HepG2 (cell line): ENCODE results near the gene KCNK15. TPM values are rescaled to one million over a fixed set of nuclear protein-coding genes. Genes with fewer than 3 reads are reported as not detected.

ENCODE experiments used
- HNRNPH1 ChIP-seq: fragments of 200-400 bp; formaldehyde crosslinking; optimal IDR thresholded peaks from 2 replicates; pipeline ENCODE3; 2017; ENCODE audit warnings: mild to moderate bottlenecking, low read depth, low read length
- MIER3 ChIP-seq: IDR thresholded peaks from 2 replicates; pipeline ENCODE4 v1.6.1; 2016; ENCODE audit warnings: missing compliant biosample characterization, borderline replicate concordance
- NFE2L1 ChIP-seq: sonication (generic); formaldehyde crosslinking; IDR thresholded peaks from 2 replicates; pipeline ENCODE4 v1.4.0; 2020; ENCODE audit warnings: missing genetic modification reagents, mild to moderate bottlenecking, borderline replicate concordance
- NR3C1 ChIP-seq: sonication (generic); formaldehyde crosslinking; IDR thresholded peaks from 2 replicates; pipeline ENCODE4 v1.4.0; 2020; ENCODE audit warnings: missing genetic modification reagents
- SMAD1 ChIP-seq: sonication (generic); formaldehyde crosslinking; IDR thresholded peaks from 2 replicates; pipeline ENCODE4 v1.4.0; 2020; ENCODE audit warnings: missing genetic modification reagents, low read depth, mild to moderate bottlenecking, borderline replicate concordance
- TBL1XR1 ChIP-seq: fragments of 150-350 bp; IDR thresholded peaks from 2 replicates; pipeline ENCODE4 v1.6.1; 2014; ENCODE audit warnings: borderline replicate concordance, low read length; ENCODE audit not compliant: partially characterized antibody
- ZFP62 ChIP-seq: sonication (generic); formaldehyde crosslinking; IDR thresholded peaks from 2 replicates; pipeline ENCODE4 v1.4.0; 2020; ENCODE audit warnings: missing genetic modification reagents
- polyA plus RNA-seq, 8 experiments: library from polyadenylated mRNA; depleted of rRNA in 3 of 8; stranded (reverse) in 7 of 8; unstranded in 1 of 8; fragments of >200 nt; fragmentation: Illumina TruSeq in 4 of 8; extraction: Trizol in 4 of 8; gene quantifications; 2 replicates each; pipeline versions ENCODE4 v1.2.1 to v1.2.3, GENCODE V29; 2011 to 2016; ENCODE audit warnings: low read depth in 4 of 8, missing spikeins in 1 of 8, mixed read lengths in 1 of 8; ENCODE audit not compliant: insufficient read depth in 1 of 8
- total RNA-seq, 5 experiments: library from RNA; depleted of rRNA; stranded (reverse); fragments of >200 nt; fragmentation: Illumina TruSeq; extraction: Trizol; gene quantifications; 2 replicates each; pipeline ENCODE4 v1.2.3, GENCODE V29; 2016; ENCODE audit warnings: low read depth in 1 of 5
- TF ChIP-seq, protein P1 (sequence below), 2 experiments: fragments of 450-650 bp in 1 of 2; sonication (generic) in 1 of 2; formaldehyde crosslinking in 1 of 2; IDR thresholded peaks; 2 replicates each; pipeline versions ENCODE4 v1.6.1 to v1.8.0; 2016 to 2022; ENCODE audit warnings: antibody characterized with exemption in 1 of 2, mild to moderate bottlenecking in 1 of 2, missing genetic modification reagents in 1 of 2
- TF ChIP-seq, protein P2 (sequence below): sonication (generic); formaldehyde crosslinking; IDR thresholded peaks from 2 replicates; pipeline ENCODE4 v1.4.0; 2020; ENCODE audit warnings: missing genetic modification reagents, borderline replicate concordance
- TF ChIP-seq, protein P3 (sequence below): sonication (generic); formaldehyde crosslinking; IDR thresholded peaks from 2 replicates; pipeline ENCODE4; 2020; ENCODE audit warnings: missing genetic modification reagents, mild to moderate bottlenecking, borderline replicate concordance

The KCNK15 gene
- total and polyA plus RNA-seq, 2 of the 13 experiments (the other 11 are each of a cell fraction or from before 2014, with no cell fraction given): 0.03 TPM; not detected in 1

DNA sequence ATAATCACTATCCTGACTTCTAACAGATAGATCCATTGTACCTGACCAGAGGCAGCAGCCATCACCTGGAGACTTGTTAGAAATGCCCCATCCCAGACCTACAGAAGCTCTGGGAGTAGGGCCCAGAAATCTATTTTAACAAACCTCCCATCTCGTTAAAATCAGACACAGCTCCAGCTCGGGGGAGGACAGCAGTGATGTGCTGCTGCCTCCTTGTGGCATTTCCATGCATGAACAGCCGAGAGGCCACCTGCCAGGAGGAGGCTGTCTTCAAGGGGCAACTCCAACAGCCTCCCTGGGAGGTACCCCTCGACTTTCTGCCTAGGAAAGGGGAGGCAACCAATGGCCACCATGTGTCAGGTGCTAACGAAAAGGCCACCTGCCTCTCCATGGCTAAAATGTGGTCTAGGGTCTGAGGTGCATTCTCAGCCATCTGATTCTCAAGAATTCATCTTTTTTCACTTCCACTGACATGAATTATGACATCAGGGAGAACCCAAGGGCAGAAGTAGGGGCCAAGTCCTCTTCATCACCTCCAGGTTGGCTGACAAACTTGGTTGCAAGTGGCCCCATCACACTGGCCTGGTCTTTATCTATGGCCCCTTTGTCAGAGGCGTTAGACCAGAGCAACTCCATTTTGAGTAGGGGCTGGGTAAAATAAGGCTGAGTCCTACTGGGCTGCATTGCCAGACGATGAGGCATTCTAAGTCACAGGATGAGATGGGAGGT lies 12.2 kb upstream of the KCNK15 start (continued):
- TF ChIP-seq, protein P1, sequence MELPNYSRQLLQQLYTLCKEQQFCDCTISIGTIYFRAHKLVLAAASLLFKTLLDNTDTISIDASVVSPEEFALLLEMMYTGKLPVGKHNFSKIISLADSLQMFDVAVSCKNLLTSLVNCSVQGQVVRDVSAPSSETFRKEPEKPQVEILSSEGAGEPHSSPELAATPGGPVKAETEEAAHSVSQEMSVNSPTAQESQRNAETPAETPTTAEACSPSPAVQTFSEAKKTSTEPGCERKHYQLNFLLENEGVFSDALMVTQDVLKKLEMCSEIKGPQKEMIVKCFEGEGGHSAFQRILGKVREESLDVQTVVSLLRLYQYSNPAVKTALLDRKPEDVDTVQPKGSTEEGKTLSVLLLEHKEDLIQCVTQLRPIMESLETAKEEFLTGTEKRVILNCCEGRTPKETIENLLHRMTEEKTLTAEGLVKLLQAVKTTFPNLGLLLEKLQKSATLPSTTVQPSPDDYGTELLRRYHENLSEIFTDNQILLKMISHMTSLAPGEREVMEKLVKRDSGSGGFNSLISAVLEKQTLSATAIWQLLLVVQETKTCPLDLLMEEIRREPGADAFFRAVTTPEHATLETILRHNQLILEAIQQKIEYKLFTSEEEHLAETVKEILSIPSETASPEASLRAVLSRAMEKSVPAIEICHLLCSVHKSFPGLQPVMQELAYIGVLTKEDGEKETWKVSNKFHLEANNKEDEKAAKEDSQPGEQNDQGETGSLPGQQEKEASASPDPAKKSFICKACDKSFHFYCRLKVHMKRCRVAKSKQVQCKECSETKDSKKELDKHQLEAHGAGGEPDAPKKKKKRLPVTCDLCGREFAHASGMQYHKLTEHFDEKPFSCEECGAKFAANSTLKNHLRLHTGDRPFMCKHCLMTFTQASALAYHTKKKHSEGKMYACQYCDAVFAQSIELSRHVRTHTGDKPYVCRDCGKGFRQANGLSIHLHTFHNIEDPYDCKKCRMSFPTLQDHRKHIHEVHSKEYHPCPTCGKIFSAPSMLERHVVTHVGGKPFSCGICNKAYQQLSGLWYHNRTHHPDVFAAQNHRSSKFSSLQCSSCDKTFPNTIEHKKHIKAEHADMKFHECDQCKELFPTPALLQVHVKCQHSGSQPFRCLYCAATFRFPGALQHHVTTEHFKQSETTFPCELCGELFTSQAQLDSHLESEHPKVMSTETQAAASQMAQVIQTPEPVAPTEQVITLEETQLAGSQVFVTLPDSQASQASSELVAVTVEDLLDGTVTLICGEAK (IDR thresholded peaks at IDR 0.05): no peak
- TF ChIP-seq, protein P1 (CRISPR knock-in tag; IDR thresholded peaks at IDR 0.05): no peak
- TF ChIP-seq, protein P2, sequence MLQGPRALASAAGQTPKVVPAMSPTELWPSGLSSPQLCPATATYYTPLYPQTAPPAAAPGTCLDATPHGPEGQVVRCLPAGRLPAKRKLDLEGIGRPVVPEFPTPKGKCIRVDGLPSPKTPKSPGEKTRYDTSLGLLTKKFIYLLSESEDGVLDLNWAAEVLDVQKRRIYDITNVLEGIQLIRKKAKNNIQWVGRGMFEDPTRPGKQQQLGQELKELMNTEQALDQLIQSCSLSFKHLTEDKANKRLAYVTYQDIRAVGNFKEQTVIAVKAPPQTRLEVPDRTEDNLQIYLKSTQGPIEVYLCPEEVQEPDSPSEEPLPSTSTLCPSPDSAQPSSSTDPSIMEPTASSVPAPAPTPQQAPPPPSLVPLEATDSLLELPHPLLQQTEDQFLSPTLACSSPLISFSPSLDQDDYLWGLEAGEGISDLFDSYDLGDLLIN (CRISPR knock-in tag): no peak
- TF ChIP-seq NFE2L1 (CRISPR knock-in tag) (no peak), TBL1XR1 (no peak), SMAD1 (CRISPR knock-in tag) (no peak), MIER3 (CRISPR knock-in tag) (no peak), NR3C1 (CRISPR knock-in tag) (no peak), HNRNPH1 (no peak), ZFP62 (CRISPR knock-in tag) (no peak)
- TF ChIP-seq, protein P3, sequence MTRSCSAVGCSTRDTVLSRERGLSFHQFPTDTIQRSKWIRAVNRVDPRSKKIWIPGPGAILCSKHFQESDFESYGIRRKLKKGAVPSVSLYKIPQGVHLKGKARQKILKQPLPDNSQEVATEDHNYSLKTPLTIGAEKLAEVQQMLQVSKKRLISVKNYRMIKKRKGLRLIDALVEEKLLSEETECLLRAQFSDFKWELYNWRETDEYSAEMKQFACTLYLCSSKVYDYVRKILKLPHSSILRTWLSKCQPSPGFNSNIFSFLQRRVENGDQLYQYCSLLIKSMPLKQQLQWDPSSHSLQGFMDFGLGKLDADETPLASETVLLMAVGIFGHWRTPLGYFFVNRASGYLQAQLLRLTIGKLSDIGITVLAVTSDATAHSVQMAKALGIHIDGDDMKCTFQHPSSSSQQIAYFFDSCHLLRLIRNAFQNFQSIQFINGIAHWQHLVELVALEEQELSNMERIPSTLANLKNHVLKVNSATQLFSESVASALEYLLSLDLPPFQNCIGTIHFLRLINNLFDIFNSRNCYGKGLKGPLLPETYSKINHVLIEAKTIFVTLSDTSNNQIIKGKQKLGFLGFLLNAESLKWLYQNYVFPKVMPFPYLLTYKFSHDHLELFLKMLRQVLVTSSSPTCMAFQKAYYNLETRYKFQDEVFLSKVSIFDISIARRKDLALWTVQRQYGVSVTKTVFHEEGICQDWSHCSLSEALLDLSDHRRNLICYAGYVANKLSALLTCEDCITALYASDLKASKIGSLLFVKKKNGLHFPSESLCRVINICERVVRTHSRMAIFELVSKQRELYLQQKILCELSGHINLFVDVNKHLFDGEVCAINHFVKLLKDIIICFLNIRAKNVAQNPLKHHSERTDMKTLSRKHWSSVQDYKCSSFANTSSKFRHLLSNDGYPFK (CRISPR knock-in tag): peak; percentile 41; the same call in 1 of the 2 replicates
